ENCODE data around the gene AIG1. TPM values are rescaled to one million over a fixed set of nuclear protein-coding genes. Genes with fewer than 3 reads are reported as not detected.

The AIG1 gene
- total RNA-seq, 1 donor = 70.9 TPM

- Histone ChIP-seq H3K4me2 (ENCODE audit: insufficient read depth, low read length) (no peak overlapping the region), H3K27ac (ENCODE audit: low read depth, low read length) (no peak overlapping the region), H3K79me2 (ENCODE audit: insufficient read depth, low read length) (no peaks in the 10 kb centered on the region), H3K4me1 (ENCODE audit: insufficient read depth, low read length) (no peaks in the 10 kb centered on the region), H3K9me3 (ENCODE audit: low read depth, low read length) (no peaks in the 10 kb centered on the region), H3K27me3 (ENCODE audit: insufficient read depth, low read length) (no peaks in the 10 kb centered on the region), H3K4me3 (ENCODE audit: insufficient read depth, low read length) (no peak overlapping the region), H3K36me3 (ENCODE audit: insufficient read depth, low read length) (no peaks in the 10 kb centered on the region), H2AFZ (ENCODE audit: low read length) (no peak overlapping the region), H4K20me1 (ENCODE audit: insufficient read depth, low read length) (no peaks in the 10 kb centered on the region)
- no peak for TF ChIP-seq CTCF (IDR thresholded peaks at IDR 0.05; ENCODE audit: extremely low read depth, low read depth, low read length)
- no peak for DNase-seq (ENCODE audit: insufficient read length, low spot score, missing footprints)
Observed at GRCh38 chr6:143087856-143088255, 27.2 kb downstream of the AIG1 start.

DNA sequence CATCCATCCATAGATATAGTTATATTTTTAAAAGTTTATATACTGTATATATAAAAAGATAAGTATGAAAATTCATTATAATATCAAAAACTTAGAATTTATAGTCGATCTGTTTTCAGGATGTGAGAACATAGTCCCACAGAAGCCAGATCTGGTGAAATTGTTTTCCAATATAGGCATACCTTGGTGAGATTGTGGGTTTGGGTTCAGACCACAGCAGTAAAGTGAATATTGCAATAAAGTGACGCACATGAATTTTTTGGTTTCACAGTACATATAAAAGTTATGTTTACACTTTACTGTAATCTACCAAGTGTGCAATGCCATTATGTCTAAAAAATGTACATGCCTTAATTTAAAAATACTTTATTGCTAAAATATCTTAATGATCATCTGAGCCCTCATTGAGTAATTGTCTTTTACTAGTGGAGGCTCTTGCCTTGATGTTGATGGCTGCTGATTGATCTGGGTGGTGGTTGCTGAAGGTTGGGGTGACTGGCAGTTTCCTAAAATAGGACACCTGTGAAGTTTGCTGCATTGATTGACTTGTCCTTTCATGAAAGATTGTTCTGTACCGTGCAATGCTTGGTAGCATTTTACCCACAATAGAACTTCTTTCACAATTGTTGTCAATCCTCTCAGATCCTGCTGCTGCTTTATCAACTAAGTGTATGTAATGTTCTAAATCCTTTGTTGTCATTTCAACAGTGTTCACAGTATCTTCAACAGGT, 29.8 kb downstream of the AIG1 start:
- Histone ChIP-seq H3K27ac (ENCODE audit: low read depth, low read length) (no peak overlapping the region), H3K27me3 (ENCODE audit: insufficient read depth, low read length) (no peaks in the 10 kb centered on the region), H4K20me1 (ENCODE audit: insufficient read depth, low read length) (no peaks in the 10 kb centered on the region), H3K4me2 (ENCODE audit: insufficient read depth, low read length) (no peak overlapping the region), H3K36me3 (ENCODE audit: insufficient read depth, low read length) (no peaks in the 10 kb centered on the region), H3K79me2 (ENCODE audit: insufficient read depth, low read length) (no peaks in the 10 kb centered on the region), H3K4me3 (ENCODE audit: insufficient read depth, low read length) (no peak overlapping the region), H3K9me3 (ENCODE audit: low read depth, low read length) (no peaks in the 10 kb centered on the region), H2AFZ (ENCODE audit: low read length) (no peak overlapping the region), H3K4me1 (ENCODE audit: insufficient read depth, low read length) (no peaks in the 10 kb centered on the region)
- no peak for TF ChIP-seq CTCF (IDR thresholded peaks at IDR 0.05; ENCODE audit: extremely low read depth, low read depth, low read length)
- DNase-seq (ENCODE audit: insufficient read length, low spot score, missing footprints) = no peak

GRCh38 chr6:143092768-143093167, 32.1 kb downstream of the AIG1 start:
- Histone ChIP-seq H3K4me2 (ENCODE audit: insufficient read depth, low read length) (no peak overlapping the region), H2AFZ (ENCODE audit: low read length) (no peak overlapping the region), H3K27ac (ENCODE audit: low read depth, low read length) (no peak overlapping the region), H3K4me3 (ENCODE audit: insufficient read depth, low read length) (no peak overlapping the region), H3K79me2 (ENCODE audit: insufficient read depth, low read length) (no peaks in the 10 kb centered on the region), H3K4me1 (ENCODE audit: insufficient read depth, low read length) (no peaks in the 10 kb centered on the region), H3K27me3 (ENCODE audit: insufficient read depth, low read length) (no peaks in the 10 kb centered on the region), H3K36me3 (ENCODE audit: insufficient read depth, low read length) (no peaks in the 10 kb centered on the region), H3K9me3 (ENCODE audit: low read depth, low read length) (no peaks in the 10 kb centered on the region), H4K20me1 (ENCODE audit: insufficient read depth, low read length) (no peaks in the 10 kb centered on the region)
- DNase-seq (ENCODE audit: insufficient read length, low spot score, missing footprints) = no peak
- TF ChIP-seq CTCF (IDR thresholded peaks at IDR 0.05; ENCODE audit: extremely low read depth, low read depth, low read length) = no peak

GRCh38 chr6:143093290-143093689, 32.6 kb downstream of the AIG1 start:
- Histone ChIP-seq H3K4me3 (ENCODE audit: insufficient read depth, low read length) (no peak overlapping the region), H3K27ac (ENCODE audit: low read depth, low read length) (no peak overlapping the region), H3K9me3 (ENCODE audit: low read depth, low read length) (no peaks in the 10 kb centered on the region), H3K36me3 (ENCODE audit: insufficient read depth, low read length) (no peaks in the 10 kb centered on the region), H4K20me1 (ENCODE audit: insufficient read depth, low read length) (no peaks in the 10 kb centered on the region), H3K4me1 (ENCODE audit: insufficient read depth, low read length) (no peaks in the 10 kb centered on the region), H3K4me2 (ENCODE audit: insufficient read depth, low read length) (no peak overlapping the region), H2AFZ (ENCODE audit: low read length) (no peak overlapping the region), H3K79me2 (ENCODE audit: insufficient read depth, low read length) (no peaks in the 10 kb centered on the region), H3K27me3 (ENCODE audit: insufficient read depth, low read length) (no peaks in the 10 kb centered on the region)
- no peak for DNase-seq (ENCODE audit: insufficient read length, low spot score, missing footprints)
- TF ChIP-seq CTCF (IDR thresholded peaks at IDR 0.05; ENCODE audit: extremely low read depth, low read depth, low read length) = no peak
